Ishikawa (cell line): ENCODE results near the gene CMTR1.

ENCODE experiments used
- CEBPB ChIP-seq: IDR thresholded peaks from 2 replicates; pipeline ENCODE4 v1.6.1; 2012
- CREB1 ChIP-seq: IDR thresholded peaks from 2 replicates; pipeline ENCODE4 v1.6.1; 2012; ENCODE audit warnings: low read depth
- EGR1 ChIP-seq: IDR thresholded peaks from 2 replicates; pipeline ENCODE4 v1.6.1; 2012
- EP300 ChIP-seq: IDR thresholded peaks from 2 replicates; pipeline ENCODE4 v1.6.1; 2012; ENCODE audit warnings: borderline replicate concordance
- FOXM1 ChIP-seq: IDR thresholded peaks from 2 replicates; pipeline ENCODE4 v1.6.1; 2012; ENCODE audit warnings: low read depth, borderline replicate concordance
- NFIC ChIP-seq: IDR thresholded peaks from 2 replicates; pipeline ENCODE4 v1.6.1; 2012
- RAD21 ChIP-seq: IDR thresholded peaks from 2 replicates; pipeline ENCODE4 v1.6.1; 2012; ENCODE audit warnings: low read depth
- REST ChIP-seq: IDR thresholded peaks from 2 replicates; pipeline ENCODE4 v1.6.1; 2012; ENCODE audit warnings: low read depth, mild to moderate bottlenecking
- TAF1 ChIP-seq: IDR thresholded peaks from 2 replicates; pipeline ENCODE4 v1.6.1; 2012; ENCODE audit warnings: low read depth, mild to moderate bottlenecking
- TCF12 ChIP-seq: IDR thresholded peaks from 2 replicates; pipeline ENCODE4 v1.6.1; 2012; ENCODE audit warnings: low read depth
- TEAD4 ChIP-seq: IDR thresholded peaks from 2 replicates; pipeline ENCODE4 v1.6.1; 2012
- USF1 ChIP-seq: IDR thresholded peaks from 2 replicates; pipeline ENCODE4 v1.6.1; 2012
- YY1 ChIP-seq: IDR thresholded peaks from 2 replicates; pipeline ENCODE4 v1.6.1; 2012; ENCODE audit warnings: low read depth
- ZBTB7A ChIP-seq: IDR thresholded peaks from 2 replicates; pipeline ENCODE4 v1.6.1; 2012; ENCODE audit warnings: low read depth
- TF ChIP-seq, protein P1 (sequence below): IDR thresholded peaks from 2 replicates; pipeline ENCODE4 v1.6.1; 2012

CMTR1 gene

DNA sequence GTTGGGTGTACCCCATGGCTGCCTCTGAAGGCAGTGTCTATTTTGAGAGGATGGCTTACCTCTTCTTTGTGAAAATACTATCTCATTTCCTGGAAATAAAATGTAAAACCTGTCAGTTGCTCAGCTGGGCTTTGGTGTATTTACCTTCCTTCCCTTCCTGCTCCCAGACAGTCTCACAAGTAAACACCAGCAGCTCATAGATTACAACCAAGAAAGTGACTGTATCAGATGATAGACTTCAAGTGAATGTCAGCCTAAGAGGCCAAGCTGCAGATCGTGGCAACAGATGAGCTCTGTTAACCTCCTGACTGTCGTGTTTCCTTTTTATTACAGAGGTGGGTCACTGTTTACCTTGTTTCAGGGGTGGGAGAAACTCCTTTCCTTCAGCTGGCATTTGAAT lies 41.9 kb upstream of the CMTR1 start:
- TF ChIP-seq NFIC (no peak), REST (no peak), CEBPB (no peak), EP300 (no peak), RAD21 (no peak), TAF1 (no peak), TCF12 (no peak), YY1 (no peak), FOXM1 (no peak), CREB1 (no peak), EGR1 (no peak), TEAD4 (no peak), USF1 (no peak)
- TF ChIP-seq, protein P1, sequence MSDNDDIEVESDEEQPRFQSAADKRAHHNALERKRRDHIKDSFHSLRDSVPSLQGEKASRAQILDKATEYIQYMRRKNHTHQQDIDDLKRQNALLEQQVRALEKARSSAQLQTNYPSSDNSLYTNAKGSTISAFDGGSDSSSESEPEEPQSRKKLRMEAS: no peak

DNA sequence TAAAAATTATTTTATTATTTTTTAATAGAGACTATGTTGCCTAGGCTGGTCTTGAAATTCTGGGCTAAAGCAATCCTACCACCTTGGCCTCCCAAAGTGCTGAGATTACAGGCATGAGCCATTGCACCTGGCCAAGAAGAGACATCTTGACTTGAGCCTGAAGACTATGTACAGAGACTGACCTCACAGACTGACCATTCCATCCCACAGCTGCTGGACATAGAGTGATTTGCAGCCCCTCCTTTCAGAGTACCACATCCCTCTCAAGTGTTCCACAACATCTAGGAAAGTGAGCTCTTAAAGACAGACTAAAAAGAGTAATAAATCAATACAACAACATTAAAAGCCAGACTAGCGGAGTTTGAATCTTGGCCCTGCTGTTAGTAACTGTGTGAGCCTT lies 40.2 kb upstream of the CMTR1 start:
- TF ChIP-seq FOXM1: no peak
- no peak for TF ChIP-seq CEBPB
- TF ChIP-seq ZBTB7A: no peak
- no peak for TF ChIP-seq CREB1
- no peak for TF ChIP-seq EGR1
- no peak for TF ChIP-seq RAD21
- TF ChIP-seq TEAD4: no peak
- no peak for TF ChIP-seq NFIC
- no peak for TF ChIP-seq USF1

DNA sequence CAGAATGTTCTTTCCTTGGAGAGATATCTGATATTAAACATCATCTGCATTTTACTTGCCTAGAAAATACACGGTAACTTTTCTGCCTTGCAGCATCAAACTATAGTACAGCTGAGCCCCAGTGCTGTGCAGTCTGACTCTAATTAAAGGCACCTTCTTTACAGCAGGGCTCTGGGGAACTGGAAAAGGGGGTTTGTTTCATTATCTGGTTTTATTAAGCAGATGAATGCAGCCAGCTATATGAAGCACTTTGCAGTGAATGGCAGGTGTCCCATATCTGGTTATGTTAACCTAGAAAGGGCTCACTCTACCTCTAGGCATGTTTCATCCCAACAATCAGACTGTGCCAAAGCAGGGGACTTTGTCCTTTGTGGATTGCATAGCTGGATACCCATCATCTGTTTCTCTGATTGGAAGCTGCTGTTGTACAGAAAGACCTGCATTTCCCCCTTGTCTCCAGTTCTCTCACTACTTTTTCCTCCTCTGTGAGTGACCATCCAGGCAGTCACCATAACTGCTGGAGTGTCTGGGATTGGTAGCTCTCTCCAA lies 39.6 kb upstream of the CMTR1 start:
- no peak for TF ChIP-seq REST
- no peak for TF ChIP-seq FOXM1
- TF ChIP-seq TAF1: no peak
- no peak for TF ChIP-seq TEAD4
- no peak for TF ChIP-seq EGR1
- no peak for TF ChIP-seq USF1
- TF ChIP-seq EP300: no peak
- TF ChIP-seq CREB1: no peak
- no peak for TF ChIP-seq ZBTB7A
- TF ChIP-seq NFIC: no peak
- no peak for TF ChIP-seq CEBPB
- TF ChIP-seq RAD21: no peak
- TF ChIP-seq, protein P1: no peak
- no peak for TF ChIP-seq TCF12
- no peak for TF ChIP-seq YY1

DNA sequence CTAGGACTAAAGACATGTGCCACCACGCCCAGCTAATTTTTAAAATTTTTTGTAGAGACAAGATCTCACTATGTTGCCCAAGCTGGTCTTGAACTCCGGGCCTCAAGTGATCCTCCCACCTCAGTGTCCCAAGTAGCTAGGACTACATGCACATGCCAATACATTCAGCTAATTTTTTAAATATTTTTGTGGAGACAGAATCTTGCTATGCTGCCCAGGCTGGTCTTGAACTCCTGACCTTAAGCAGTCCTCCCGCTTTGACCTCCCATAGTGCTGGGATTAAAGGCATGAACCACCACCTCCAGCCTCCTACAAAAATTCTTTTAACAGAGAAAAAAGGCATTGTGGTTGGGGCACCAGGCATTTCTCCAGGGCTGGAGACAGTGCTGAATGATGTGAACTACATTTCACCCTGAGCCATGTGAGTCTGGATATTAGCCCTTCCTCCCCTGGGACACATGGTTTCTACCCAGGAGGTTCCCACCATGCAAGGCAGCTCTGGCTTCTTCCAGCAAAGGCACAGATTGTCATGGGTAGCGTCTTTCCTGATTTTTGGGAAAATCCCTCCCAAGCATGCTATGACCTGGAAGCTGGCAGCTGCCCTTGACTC lies 36.3 kb upstream of the CMTR1 start:
- TF ChIP-seq USF1 (no peak), FOXM1 (no peak), TEAD4 (no peak), TAF1 (no peak)

DNA sequence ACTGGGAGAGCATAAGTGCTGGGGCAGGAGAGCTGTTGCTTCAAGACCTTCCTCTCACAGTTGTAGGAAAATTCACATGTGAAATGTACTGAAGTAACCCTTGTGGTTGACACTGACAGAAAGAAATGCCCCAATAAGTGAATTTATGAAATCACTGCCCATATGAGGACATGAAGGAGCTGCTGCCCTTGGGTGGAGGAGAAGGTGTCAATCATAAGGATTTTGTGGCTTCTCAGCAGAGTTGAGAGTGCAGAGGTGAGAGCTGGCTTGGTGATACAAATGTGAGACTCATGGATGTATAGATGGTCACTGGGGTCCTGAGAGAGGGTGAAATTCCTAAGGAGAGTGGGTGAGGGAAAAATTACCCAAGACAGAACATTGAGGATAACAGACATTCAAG lies 33.9 kb upstream of the CMTR1 start:
- TF ChIP-seq RAD21 (no peak), CEBPB (no peak), YY1 (no peak), FOXM1 (no peak), ZBTB7A (no peak), NFIC (no peak), CREB1 (no peak), EGR1 (no peak), TAF1 (no peak)
